ENCODE results near the gene RBP4.

Gene RBP4

GRCh38 chr10:93542358-93542791 lies 58.7 kb downstream of the RBP4 start:
- H3K79me2 ChIP-seq (ENCODE audit: low read length) = no peaks in the 10 kb centered on the region
- H3K36me3 ChIP-seq (replicated peaks; ENCODE audit: insufficient read depth, low read length) = no peaks in the 10 kb centered on the region
- H3K9me2 ChIP-seq (replicated peaks; ENCODE audit: insufficient read depth, low read length) = no peaks in the 10 kb centered on the region
- no peak for DNase-seq
- H3K4me2 ChIP-seq (ENCODE audit: low read depth, low read length) = no peak overlapping the region
- no peak overlapping the region for H3K27ac ChIP-seq (ENCODE audit: low read length)
- H4K20me1 ChIP-seq (ENCODE audit: insufficient read depth, low read length) = no peaks in the 10 kb centered on the region
- no peaks in the 10 kb centered on the region for H3F3A ChIP-seq (ENCODE audit: insufficient read depth, low read length)
- no peak overlapping the region for H2AFZ ChIP-seq (ENCODE audit: low read length)
- no peaks in the 10 kb centered on the region for H3K27me3 ChIP-seq (replicated peaks; ENCODE audit: insufficient read depth, low read length)
- H3K4me3 ChIP-seq (ENCODE audit: low read length) = no peak overlapping the region
- TF ChIP-seq EZH2 (optimal IDR thresholded peaks at IDR 0.05; ENCODE audit: low read depth, low read length) (no peak), CTCF (IDR thresholded peaks at IDR 0.05; ENCODE audit: low read length) (no peak; the same call in 1 of the 2 replicates), EZH2phosphoT487 (IDR thresholded peaks at IDR 0.05; ENCODE audit: low read length) (no peak)
- H3K9ac ChIP-seq (ENCODE audit: low read length) = no peak overlapping the region
- no peaks in the 10 kb centered on the region for H3K4me1 ChIP-seq (ENCODE audit: low read length)
- H3K9me3 ChIP-seq (replicated peaks; ENCODE audit: insufficient read depth, low read length) = no peaks in the 10 kb centered on the region

All from MM.1S (cell line).